Measurements from ENCODE around the gene SORD.
"Not testable (repeated sequence)": the region's sequence is repeated elsewhere in the genome, so short reads cannot be mapped to it uniquely, and the experiment has no call there.

Gene SORD

DNA sequence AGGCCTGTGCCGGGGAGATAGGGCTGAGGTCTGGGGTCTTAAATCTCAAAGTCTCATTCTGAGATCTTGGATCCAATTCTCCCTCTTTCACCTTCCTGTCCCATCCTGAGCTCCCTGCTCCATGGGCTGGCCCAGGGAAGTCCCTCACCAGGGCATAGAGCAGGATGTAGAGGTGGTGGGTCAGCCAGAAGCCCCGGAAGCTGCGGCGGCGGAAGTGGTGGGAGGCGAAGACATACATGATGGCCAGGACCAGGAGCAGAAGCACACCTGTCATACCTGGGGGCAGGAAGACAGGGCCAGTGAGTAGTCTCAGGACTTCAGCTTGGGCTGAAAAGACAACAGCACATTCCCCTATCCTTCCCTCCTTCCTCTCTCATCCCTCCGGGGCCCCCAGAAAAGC lies 74.5 kb downstream of the SORD start:
- DNase-seq (ENCODE audit: low spot score), result no peak

DNA sequence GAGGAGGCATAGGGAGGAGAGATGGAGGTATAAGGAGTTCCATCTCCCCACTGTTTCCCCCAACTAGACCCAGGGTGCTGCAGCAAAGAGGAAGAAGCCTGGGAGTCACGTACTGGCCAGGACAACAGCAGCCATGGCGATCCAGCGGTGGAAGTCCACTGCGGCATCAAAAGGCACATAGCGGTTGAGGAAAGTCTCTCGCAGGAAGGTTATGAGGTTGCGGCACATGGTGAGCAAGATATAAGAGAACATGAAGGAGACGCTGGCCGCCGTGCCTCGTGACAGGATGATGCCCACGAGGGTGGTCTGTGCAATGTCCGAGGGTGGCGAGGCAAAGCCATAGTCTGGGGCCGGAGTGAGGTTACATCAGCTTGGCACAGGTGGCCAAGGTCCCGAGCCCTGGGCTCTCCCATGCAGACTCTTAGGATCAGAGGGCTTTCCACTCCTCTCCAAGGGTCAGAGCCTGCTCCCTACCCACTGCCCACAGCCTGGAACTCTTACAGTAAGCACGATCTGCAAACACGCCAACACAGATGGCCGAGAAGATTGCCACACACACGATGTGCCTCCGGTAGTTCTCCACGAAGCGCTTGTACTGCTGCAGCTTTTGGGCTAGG lies 76.7 kb downstream of the SORD start:
- no peak for DNase-seq (ENCODE audit: low spot score)

DNA sequence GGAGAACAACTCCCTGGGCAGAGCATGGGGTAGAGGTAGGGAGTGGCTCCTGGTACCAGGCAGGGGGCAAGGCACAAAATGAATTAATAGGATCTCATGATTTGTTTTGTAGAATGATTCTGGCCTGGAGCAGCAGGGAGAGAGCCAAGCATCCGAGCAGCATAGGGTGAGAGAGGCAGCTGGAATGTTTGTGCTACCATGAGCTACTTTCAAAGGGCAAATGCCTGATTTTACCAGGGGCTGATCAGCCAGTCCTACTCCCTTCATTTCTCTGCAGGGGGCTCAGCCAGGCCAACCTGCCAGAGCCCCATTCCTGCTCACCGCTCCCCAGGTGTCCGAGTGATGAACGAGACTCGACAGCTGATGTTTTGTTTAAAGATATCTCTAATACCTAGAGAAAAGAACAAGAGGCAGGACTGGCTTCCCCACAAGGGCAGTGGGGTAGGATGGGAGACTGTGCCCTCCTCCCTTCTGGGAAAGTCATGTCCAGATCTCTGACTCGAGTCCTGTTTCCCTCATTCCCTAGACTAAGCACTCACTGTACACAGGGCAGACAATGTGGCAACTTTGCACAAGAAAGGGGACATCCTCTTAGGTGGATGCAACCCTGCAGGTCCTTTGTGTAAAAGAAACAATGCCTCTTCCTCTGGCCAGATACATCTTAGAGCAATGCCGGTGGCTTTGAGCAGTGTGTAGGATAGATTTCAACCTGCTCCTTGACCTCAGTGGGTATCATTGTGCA lies 78.1 kb downstream of the SORD start:
- DNase-seq (ENCODE audit: low spot score), result no peak

DNA sequence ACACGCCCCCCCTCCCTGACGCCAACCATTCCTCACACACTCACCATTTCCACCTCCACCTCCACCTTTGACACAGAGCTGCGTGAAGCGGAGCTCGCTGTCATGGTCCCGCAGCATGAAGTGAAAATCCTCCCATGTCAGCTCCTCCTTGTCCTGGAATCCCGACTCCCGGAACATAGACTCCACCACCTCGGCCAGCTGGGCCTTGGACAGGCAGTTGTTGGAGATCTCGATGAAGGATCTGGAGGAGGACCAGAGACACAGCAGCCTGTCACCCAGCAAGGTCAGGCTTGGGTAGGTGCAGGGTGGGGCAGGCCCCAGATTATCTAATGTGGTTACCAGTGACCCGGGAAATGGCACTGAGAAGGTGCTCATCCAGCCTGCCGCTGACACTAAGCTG lies 78.8 kb downstream of the SORD start:
- no peak for DNase-seq (ENCODE audit: low spot score)

GRCh38 chr15:45102226-45102625 lies 79.2 kb downstream of the SORD start:
- no peak for DNase-seq (ENCODE audit: low spot score)

GRCh38 chr15:45104170-45104569 lies 81.2 kb downstream of the SORD start:
- DNase-seq (ENCODE audit: low spot score), result not testable (repeated sequence)

DNA sequence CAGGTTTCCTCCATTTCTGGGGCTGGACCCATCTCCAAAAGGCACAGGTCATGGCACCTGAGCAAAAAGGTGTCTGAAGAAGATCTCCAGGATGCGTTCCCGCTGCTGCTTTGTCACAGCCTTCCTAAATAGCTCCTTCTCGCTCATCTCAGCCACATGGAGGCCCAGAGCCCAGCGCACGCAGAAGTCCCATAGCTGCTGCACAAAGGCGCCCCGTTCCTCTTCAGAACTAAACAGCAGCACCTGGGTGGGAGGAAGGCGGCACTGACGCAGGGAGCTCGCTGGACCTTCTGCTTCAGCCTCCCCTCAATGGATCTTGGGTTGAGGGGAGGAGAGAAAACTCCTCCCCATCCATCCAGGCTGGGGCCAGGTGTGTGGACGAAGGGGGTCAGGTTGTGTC lies 82.6 kb downstream of the SORD start:
- DNase-seq (ENCODE audit: low spot score), result no peak

DNA sequence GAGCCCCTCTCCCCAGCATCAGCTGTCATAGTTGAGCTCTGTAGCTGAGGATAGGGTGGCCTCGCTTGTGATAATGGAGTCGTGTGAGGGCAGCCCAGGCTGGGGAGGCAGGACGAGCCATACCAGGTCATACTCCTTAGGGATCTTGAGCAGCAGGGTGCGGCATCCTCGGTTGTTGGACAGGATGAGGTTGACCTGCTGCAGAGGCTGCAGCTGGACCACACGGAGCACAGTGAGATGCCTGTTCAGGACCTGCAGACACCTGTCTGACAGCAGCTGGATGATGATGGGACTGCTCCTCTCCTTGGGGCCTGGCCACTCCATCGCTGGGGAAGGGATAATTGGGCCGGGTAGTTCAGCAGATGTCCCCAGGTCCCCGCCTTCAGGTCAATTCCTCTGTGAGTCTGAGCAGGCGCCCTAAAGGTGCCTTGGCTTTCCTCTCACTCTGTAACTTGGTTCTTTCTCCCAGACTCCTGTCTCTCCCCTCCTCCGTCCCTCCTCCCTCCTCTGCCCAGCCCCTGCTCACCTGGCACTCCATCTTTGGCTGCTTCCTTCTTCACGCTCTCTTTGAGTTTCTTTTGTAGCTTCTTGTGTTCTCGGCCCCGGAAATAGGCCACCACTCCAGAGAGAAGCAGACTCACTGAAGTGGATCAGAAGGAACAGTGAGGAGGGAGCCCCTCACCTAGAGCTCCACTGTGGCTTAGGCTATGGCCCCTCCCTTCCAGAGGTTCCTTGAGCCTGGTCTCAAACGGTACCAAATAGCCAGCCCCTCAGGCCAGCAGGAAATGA lies 83.2 kb downstream of the SORD start:
- no peak for DNase-seq (ENCODE audit: low spot score)

DNA sequence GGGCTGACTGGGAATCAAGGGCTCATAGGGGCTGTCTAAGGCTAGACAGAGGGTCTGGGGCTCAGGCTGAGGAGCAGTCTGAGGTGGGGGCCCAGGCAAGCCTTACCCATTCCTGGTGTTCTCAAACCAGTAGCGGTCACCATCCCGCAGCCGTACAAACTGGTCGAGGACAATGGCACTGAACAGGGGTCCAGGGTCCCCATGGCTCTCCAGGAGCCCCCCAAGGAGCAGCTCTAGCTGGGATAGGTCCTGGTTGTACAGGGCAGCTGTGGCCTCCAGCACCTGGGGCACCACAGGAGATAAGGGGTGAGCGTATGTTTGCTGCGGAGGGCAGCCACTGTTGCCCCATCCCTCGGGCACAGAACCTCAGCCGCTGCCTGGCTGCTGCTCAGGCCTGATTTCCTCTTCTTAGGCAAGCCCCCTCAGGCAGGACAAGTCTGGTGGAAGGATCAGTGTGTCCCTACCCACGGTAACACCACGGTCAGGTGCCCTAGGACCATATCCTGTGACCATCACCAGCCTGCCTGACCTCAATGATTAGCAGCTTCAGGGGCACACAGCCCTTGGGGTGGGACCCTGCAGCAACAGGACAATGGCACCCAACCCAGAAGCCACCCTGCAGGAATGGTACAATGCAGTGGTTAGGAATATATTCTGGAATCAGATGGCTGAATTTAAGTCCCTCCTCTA lies 85.1 kb downstream of the SORD start:
- no peak for DNase-seq (ENCODE audit: low spot score)

- DNase-seq (ENCODE audit: low spot score), result no peak
Measured at GRCh38 chr15:45110256-45110820, 87.3 kb downstream of the SORD start.

GRCh38 chr15:45111390-45112142 lies 88.6 kb downstream of the SORD start:
- DNase-seq (ENCODE audit: low spot score), result no peak

DNA sequence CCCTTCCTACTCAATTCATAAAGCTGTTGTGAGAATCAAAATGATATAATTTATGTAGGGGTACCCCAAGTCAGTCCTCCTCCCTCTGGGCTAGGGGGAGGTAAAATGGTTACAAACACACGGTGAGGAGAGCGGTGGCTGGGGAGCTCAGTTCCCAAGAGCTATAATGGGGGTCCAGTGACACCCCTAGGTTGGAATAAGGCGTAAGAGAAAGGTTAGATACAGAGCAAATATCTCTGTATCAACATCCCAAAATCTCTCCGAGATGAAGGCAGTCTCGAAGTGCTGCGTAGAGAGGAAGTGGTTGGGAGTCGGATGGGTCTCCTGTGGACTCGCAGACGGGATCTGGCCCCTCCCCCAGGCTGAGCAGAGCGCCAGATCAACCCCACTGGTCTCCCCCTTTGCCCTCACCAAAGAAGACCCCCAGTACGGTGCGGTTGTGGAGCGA lies 89.2 kb downstream of the SORD start:
- DNase-seq (ENCODE audit: low spot score), result no peak

GRCh38 chr15:45112591-45113379 lies 89.8 kb downstream of the SORD start:
- no peak for DNase-seq (ENCODE audit: low spot score)

GRCh38 chr15:45113380-45113990 lies 90.5 kb downstream of the SORD start:
- no peak for DNase-seq (ENCODE audit: low spot score)

- DNase-seq (ENCODE audit: low spot score), result no peak
Measured at GRCh38 chr15:45114076-45114750, 91.2 kb downstream of the SORD start, which contains the start of the genes DUOX2 and DUOXA2. Gene DUOX2 (minus strand): TSS chr15:45114172. CDS start chr15:45113411, 761 bp downstream. Gene DUOXA2 (plus strand): TSS chr15:45114326. CDS start chr15:45114606, 280 bp downstream.

DNA sequence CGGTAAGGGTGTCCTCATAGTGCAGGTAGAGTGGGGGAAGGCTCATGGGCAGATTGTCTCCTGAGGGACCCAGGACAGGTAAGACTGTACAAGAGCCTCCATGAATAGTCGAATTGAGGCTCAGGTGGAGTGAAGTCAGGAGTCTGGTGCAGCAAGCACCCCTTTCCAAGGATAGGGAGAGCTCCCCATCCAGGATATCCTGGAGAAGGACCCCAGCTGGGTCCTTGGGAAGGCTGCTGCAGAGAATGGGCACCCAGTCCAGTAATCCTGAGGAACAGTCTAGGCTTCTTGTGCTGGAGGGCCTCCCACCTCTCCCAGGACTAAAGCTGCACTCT lies 91.7 kb downstream of the SORD start:
- no peak for DNase-seq (ENCODE audit: low spot score)

GRCh38 chr15:45115312-45115820 lies 92.4 kb downstream of the SORD start:
- no peak for DNase-seq (ENCODE audit: low spot score)

DNA sequence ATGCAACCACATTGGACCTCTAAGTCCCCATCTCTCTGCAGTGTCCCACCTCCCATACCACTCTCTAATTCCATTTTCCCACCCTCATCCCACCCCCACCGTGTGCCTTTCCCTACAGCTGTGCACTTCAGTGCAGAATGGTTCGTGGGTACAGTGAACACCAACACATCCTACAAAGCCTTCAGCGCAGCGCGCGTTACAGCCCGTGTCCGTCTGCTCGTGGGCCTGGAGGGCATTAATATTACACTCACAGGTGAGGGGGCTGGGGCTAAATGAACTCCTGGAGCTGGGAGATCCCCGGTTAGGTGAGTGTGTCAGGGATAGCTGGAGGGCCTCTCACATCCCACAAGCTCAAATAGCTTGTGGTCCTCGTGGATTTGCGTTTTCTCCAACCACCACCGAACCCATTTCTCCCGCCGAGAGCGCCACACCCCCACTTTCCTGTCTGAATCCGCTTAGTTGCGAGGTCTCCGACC lies 93.0 kb downstream of the SORD start:
- DNase-seq (ENCODE audit: low spot score), result no peak

All from CD4-positive, alpha-beta T cell treated with Interleukin-6 at 100 ng/mL for 8 hours (primary cell).